ENCODE results near the gene ADM2.

Gene ADM2

GRCh38 chr22:50445880-50446707 is 35.2 kb upstream of the ADM2 start:
- DNase-seq: no peak

DNA sequence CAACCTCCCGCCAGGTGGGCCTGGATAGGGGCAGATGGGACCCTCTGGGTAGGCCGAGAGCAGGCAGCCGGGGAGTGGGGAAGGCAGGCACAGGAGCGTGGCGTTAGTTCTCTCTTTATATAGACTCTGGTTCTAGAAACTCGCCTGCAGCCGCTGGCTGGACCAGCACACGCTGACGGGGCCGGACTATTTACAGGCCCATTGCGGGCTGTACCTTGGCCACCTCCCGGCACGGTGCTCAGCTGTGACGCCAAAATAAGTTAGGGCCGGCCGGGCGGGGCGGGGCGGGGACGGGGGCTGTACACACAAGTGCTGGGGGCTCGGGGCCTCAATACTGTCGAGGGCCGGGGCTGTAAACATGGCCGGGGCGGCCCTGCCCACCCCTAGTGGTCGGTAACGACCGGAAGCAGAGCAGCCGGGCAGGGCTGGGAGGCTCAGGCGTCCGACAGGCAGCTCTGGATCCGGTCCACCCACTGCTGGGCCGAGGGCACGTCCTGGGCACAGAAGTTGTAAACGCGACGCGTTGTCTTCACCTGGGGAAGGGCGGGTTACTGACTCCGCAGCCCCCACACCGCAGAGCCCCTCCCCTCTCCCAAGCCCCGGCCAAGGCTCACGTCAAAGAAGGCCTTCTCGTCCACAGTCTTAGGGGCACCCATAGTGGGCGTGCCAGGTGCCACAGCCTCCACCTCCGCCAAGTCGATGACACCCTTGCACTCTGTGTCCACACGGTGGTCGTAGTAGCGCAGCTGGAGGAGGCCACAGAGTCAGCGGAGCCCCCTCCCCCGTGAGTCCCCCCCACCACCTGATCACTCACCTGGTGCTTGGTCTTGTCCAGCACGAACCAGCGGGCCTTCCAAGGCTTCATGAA is 34.4 kb upstream of the ADM2 start:
- DNase-seq: no peak

- DNase-seq: no peak
Observed at GRCh38 chr22:50447576-50448551, 33.5 kb upstream of the ADM2 start.

DNA sequence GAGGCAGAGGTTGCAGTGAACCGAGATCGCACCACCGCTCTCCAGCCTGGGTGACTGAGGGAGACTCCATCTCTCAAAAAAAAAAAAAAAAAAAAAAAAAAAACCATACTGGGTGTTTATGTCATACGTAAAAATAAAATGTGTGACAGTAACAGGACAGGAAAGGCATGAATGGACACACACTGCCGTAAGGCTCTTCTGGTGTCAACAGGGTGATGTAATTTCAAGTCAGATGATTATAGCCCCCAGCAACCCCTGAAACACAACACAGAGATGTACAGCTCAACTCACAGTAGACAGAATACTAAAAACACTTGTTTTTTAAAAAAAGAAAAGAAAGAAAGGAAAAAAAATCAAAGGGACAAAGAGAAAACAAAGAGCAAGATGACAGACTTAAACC is 28.7 kb upstream of the ADM2 start:
- no peak for DNase-seq

DNA sequence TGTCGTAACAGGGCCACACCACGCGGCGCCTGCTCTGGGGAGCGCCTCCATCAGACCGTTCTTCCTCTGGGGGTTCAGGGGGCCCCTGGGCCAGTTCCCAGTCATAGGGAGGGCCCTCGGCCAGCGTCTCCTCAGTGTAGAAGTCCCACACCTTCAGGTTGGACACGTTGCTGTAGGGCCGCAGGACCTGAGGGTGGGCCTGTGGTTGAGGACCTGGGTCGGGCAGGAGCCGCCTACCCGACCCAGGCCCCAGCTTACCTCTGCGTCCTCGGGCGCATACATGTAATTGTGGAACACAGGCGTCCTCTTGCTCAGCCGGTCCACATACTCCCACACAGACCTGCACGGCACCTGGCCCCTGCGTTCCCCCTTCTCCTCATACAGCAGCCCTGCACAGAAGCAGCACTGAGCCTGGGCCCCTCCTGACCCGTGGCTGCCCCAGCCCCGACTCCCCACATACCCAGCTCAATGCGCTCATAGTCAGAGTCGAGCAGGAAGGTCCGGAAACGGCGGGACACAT is 26.7 kb upstream of the ADM2 start:
- no peak for DNase-seq

DNA sequence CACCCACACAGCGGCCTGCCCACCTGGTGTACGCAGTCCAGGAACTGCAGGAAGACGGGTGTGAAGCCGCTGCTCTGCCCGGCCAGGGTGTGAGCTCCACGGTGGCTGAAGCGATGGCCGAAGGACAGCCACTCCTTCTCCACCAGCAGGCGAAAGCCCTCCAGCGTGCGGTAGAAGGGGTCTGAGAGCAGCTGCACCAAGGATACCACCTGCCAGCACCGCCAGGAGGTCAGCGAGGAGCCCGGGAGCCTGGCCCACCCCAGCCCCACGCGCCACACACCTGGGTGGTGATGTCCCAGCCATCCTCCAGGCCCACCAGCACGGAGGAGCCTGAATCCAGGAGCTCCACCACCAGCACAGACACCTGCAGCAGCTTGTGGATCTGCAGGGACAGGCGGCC is 26.1 kb upstream of the ADM2 start:
- DNase-seq: no peak

DNA sequence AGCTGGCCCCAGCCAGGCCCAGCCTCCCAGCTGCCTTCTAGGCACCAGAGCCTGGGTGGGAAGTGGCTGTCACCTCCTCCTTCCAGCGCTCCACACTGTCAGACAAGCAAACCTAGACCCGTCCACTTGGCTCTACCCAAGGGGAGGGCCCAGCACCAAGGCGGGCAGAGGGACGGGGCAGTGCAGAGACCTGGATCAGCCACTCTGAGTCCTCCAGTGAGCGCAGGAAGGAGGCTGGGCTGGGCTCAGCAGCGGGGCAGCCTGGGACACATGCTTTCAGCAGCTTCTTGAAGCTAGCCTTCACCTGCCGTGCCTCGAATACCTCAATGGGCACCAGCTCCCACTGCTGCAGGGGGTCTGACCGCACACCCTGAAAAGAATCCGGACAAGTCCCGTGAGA is 25.3 kb upstream of the ADM2 start:
- DNase-seq: no peak

- DNase-seq: no peak
Observed at GRCh38 chr22:50456466-50457234, 24.7 kb upstream of the ADM2 start.

- DNase-seq: no peak
Observed at GRCh38 chr22:50459016-50459415, 22.3 kb upstream of the ADM2 start.

GRCh38 chr22:50459496-50460140 is 21.7 kb upstream of the ADM2 start:
- DNase-seq: no peak

DNA sequence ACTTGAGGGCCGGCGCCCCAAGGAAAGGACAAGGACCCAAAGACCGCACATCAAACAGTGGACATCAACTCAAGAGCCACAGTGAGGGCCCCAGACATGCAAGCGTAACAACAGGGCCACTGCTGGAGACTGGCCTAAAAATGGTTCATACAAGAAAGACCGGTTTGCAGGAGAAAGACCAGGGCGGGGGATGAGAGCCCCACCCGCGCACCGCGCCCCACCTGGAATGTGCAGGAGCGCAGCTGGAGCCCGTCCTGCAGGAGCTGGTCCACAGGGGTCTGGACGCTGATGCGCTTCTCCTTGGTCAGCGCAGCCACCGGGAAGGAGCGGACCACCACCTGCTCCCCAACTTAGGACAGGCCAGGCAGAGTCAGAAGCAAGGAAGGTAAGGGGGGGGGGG is 20.4 kb upstream of the ADM2 start:
- DNase-seq: no peak

GRCh38 chr22:50461536-50461935 is 19.8 kb upstream of the ADM2 start:
- DNase-seq: no peak

DNA sequence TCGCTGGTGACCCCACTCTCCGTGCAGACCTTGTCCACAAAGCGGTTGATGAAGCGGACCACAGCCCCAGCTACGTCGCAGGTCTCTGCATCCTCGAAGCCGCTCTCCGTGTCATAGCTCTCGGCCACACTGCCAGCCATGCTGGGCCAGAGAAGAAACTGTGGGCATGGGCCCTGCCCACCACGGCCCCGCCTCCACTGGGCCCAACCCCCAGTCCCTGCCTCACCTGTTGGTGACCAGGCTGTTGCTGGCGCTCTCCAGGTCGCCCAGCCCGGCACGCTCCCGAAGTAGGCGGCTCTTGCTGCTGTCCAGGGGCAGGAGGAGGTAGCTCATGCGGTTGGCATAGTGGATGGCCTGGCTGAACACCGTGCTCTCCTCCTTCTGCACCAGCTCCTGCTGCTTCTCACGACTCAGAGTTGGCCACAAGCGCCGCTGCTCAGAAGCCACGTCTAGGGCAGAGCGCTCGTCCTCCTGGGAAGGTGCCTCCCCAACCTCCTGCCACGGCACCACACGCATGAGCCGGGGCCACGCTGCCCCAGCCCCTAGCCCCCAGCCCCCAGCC is 19.3 kb upstream of the ADM2 start:
- no peak for DNase-seq

DNA sequence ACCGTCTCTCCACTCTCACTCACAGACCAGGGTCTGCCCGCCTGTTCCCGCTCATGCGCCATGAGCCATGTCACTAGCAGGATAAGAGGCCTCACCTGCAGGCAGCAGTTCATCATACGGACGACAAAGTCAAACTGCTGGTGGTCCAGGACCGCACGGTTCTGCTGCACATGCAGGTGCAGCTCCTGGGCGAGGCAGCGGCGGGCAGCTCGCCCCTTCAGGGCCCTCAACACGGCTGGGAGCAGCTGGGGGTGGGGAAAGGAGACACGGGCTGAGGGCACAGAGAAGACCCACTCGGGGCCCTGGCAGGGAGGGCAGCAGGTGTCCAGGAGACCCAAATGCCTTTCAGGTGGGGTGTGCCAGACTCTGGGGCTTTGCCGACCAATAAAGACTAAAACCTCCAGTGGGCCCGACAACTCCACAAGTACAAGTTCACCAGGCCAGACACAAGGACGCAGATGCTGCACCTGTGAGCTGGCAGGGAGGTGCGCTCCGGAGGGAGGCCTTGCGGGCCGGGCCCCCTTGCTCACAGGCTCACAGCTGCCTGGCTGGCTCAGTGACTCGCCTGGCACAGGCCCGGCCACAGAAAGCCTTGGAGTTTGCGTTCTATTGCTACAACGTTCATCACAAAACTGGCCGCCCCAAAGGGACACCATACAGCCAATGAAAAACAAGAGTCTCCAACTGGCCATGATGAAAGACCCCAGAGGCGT is 18.0 kb upstream of the ADM2 start:
- DNase-seq: no peak

DNA sequence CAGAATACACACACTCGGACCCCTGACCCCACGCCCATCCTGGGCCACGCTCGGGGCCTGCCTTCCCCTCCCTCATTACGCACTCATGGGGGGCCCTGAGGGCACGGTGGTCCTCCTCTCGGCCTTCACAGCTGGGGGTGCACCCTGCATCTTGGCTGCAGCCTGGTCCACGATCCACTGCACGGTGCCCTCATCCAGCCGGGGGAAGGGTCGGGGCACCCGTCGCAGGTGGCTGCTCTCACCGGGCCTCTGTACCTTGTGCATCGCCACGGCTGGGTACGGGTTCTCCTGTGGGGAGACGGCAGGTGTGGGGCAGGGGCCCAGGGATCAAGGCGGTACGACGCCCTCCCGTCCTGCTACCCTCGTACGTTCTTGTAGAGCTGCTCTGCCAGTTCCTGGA is 16.9 kb upstream of the ADM2 start:
- no peak for DNase-seq

GRCh38 chr22:50465066-50465930 is 16.0 kb upstream of the ADM2 start:
- DNase-seq: no peak

GRCh38 chr22:50467341-50467740 is 14.0 kb upstream of the ADM2 start:
- no peak for DNase-seq

GRCh38 chr22:50467773-50468440 is 13.4 kb upstream of the ADM2 start:
- no peak for DNase-seq

- DNase-seq: no peak
Observed at GRCh38 chr22:50468626-50469025, 12.7 kb upstream of the ADM2 start.

Measured in DMS 273 treated with DMSO at 0.1 percent for 48 hours (cell line).